Measurements from ENCODE around the gene OR2W1. TPM values are rescaled to one million over a fixed set of nuclear protein-coding genes. Genes with fewer than 3 reads are reported as not detected.

OR2W1 gene
- total RNA-seq, 1 donor: not detected

DNA sequence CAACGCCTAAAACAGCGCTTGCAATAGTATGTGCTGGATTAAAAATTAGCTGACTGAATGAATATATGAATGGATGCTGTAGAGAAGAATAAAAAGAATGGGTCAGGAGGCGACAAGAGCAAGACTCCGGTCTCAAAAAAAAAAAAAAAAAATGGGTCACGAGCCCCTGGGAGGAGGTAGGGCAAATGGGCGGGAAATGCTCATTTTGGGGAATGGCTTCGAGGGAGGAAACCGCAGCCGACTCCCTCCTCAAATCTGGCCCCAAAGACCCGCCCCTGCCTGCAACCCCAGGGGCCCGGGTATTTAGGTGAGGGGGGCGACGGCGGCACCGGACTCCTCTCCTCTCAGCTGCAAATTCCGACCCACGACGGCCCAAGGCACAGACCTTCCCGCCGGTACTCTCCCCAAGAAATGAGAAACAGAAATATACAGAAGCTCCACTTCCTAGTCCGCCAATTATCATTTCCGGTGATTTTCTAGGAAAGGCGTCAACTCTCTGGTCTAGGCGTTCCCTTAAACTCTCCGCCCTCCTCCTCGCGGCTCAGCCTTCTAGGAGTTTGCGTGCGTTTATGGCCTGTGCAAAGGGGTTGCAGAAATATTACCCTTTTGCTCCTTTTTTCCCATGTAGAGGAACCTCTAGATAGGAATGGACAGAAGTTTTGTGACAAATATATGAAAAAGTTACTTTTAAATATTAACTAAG, 39.6 kb downstream of the OR2W1 start, which contains the start of gene ZNF311:
Gene ZNF311, minus strand, starts transcription at position 133 of the 703 bp plus-strand sequence. CDS start 1,361 bp downstream, outside the sequence.
- DNase-seq (ENCODE audit: low read depth in 2 of 3, low spot score in 2 of 3): peak in 2 of 3 donors; percentile 66 to 67

DNA sequence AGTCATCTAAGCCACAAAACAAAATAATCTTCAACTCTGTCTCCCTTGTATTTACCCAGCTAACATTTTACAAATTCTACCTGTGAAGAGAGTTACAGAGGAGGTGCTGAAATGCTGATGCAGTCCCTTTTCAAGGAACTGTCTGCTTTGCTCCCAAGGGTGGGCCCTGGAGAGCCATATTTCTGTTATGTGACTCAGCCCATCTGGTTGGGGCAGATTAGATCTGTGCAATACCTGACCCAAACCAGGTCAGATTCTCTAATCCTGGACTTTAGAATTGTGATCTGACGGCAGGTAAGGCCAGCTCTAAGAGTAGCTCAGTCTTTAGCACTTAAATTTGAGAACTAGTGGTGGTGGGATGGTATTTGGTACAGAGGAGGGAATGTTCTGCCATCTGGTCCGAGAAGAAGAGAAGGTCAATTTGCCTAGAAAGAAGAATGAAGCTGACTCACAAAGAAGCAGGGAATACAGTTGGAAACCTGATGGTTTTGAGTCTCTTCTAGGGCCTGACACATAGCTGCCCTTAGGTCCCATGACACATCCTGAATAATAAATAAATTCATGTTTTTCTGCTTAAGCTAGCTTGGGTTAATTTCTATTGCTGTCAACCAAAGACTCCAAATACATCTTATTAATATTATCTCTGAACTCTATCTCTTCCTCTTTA, 48.0 kb downstream of the OR2W1 start:
- no peak for DNase-seq (ENCODE audit: low read depth in 2 of 3, low spot score in 2 of 3)

DNA sequence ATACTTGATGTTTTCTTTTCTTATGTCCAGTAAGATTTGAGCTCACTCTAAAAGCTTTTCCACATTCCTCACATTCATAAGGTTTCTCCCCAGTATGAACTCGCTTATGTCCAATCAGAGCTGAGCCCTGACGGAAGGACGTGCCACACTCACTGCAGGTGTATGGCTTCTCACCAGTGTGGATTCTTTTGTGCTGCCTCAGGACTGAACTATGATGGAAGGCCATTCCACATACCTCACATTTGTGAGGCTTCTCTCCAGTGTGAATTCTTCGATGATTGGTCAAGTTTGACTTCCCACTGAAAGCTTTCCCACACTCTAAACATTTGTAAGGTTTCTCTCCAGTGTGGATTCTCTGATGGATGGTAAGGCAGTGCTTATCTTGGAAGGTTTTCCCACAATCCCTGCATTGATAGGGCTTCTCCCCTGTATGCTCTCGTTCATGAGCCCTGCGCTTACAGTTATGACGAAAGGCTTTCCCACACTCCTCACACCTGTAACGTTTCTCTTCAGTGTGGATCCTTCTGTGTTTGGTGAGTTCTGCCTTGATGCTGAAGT, 49.8 kb downstream of the OR2W1 start:
- no peak for DNase-seq (ENCODE audit: low read depth in 2 of 3, low spot score in 2 of 3)

Other genes starting within 250 kb of the OR2W1 start
- gene TRIM27, start 121.2 kb downstream of the OR2W1 start, total RNA-seq: 59.8 TPM
- gene ZNF311, start 39.9 kb downstream of the OR2W1 start, total RNA-seq: 0.27 TPM
- gene OR2B3, start 42.1 kb upstream of the OR2W1 start, total RNA-seq: not detected
- gene OR2J1, start 54.3 kb upstream of the OR2W1 start, total RNA-seq: under 0.01 TPM
- gene OR2J3, start 62.9 kb upstream of the OR2W1 start, total RNA-seq: not detected
- gene OR2J2, start 125.7 kb upstream of the OR2W1 start, total RNA-seq: under 0.01 TPM

Data from hematopoietic multipotent progenitor cell (in vitro differentiated cells).